OCI-LY3 (cell line): ENCODE measurements around the gene FNDC4.

ENCODE experiments used
- CTCF ChIP-seq: fragments of 200-600, 300-600 bp; sonication (generic); IDR thresholded peaks from 2 replicates; pipeline ENCODE4 v1.5.1; 2014; ENCODE audit warnings: antibody characterized with exemption, low read length, low read depth
- EZH2phosphoT487 ChIP-seq: fragments of 200-600 bp; shearing (Covaris generic); IDR thresholded peaks from 2 replicates; pipeline ENCODE4 v1.6.1; 2018; ENCODE audit warnings: antibody characterized with exemption, mixed run types, low read depth

DNA sequence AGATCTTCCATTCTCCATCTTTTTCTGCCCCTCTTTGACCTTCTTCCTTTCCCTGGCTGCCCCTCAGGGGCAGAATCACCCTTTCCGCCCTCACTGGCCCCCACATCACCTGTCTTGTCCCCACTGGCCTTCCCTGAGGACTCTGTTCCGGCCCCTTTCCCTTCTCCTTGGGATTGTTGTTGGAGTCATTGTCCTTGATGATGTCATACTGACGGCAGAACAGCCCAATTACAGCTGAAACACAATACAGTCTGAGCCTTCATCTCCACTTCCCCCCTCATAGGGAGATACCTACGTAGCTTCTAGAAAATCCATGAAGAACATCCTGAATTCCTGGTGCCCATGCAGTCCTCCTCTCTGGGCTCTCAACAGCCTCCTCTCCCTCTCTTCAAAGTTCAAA, 2.4 kb downstream of the FNDC4 start:
- TF ChIP-seq CTCF (no peak), EZH2phosphoT487 (no peak)
